Liver (tissue), 9 donors: Measurements from ENCODE around the gene AKR1C2. TPM values are rescaled to one million over a fixed set of nuclear protein-coding genes. Genes with fewer than 3 reads are reported as not detected.
"Not testable (repeated sequence)": the region's sequence is repeated elsewhere in the genome, so short reads cannot be mapped to it uniquely, and the experiment has no call there.

Experiments
- DNase-seq: peaks from one replicate; pipeline ENCODE4 v3.0.0-alpha.2; 2017; ENCODE audit warnings: low spot score
- H3K27ac ChIP-seq, 2 donors: one replicate each; pipeline ENCODE4 v1.7.0; 2013; ENCODE audit warnings: inconsistent platforms in 2 of 2, low read length in 2 of 2, control low read depth in 1 of 2, low read depth in 1 of 2, mild to moderate bottlenecking in 1 of 2
- H3K27me3 ChIP-seq, 4 donors: one replicate each; pipeline versions ENCODE4 v1.6.1 to v1.7.0; 2013; ENCODE audit warnings: low read length in 3 of 4, inconsistent platforms in 1 of 4, mild to moderate bottlenecking in 1 of 4, moderate library complexity in 1 of 4; ENCODE audit not compliant: control insufficient read depth in 4 of 4, insufficient read depth in 4 of 4
- H3K36me3 ChIP-seq, 4 donors: one replicate each; pipeline versions ENCODE4 v1.6.1 to v1.7.0; 2013; ENCODE audit warnings: low read length in 3 of 4, mild to moderate bottlenecking in 3 of 4, low read depth in 1 of 4, moderate library complexity in 1 of 4; ENCODE audit not compliant: control insufficient read depth in 4 of 4, insufficient read depth in 3 of 4
- H3K4me1 ChIP-seq, 4 donors: one replicate each; pipeline versions ENCODE4 v1.6.1 to v1.7.0; 2013; ENCODE audit warnings: low read length in 3 of 4, mild to moderate bottlenecking in 3 of 4, moderate library complexity in 1 of 4; ENCODE audit not compliant: control insufficient read depth in 4 of 4, insufficient read depth in 4 of 4
- H3K4me3 ChIP-seq, 3 donors: one replicate each; pipeline versions ENCODE4 v1.6.1 to v1.7.0; 2013; ENCODE audit warnings: low read length in 3 of 3, control low read depth in 1 of 3, low read depth in 1 of 3, mild to moderate bottlenecking in 1 of 3
- H3K9ac ChIP-seq, 2 donors: one replicate each; pipeline ENCODE4 v1.7.0; 2013; ENCODE audit warnings: low read length in 2 of 2, mild to moderate bottlenecking in 2 of 2, moderate library complexity in 2 of 2, control low read depth in 1 of 2, low read depth in 1 of 2
- H3K9me3 ChIP-seq, 4 donors: one replicate each; pipeline versions ENCODE4 v1.6.1 to v1.7.0; 2013; ENCODE audit warnings: low read length in 3 of 4; ENCODE audit not compliant: control insufficient read depth in 4 of 4
- CTCF ChIP-seq: fragments of 150-350 bp; IDR thresholded peaks from 2 replicates; pipeline ENCODE4 v1.5.1; 2017; ENCODE audit warnings: improper control_type of control experiment, low read depth, low read length; ENCODE audit not compliant: missing input control
- EGR1 ChIP-seq, 2 donors: IDR thresholded peaks; 2 replicates each; pipeline ENCODE4 v1.6.1; 2016 to 2018; ENCODE audit warnings: antibody characterized with exemption in 2 of 2, low read depth in 2 of 2
- FOXA1 ChIP-seq: IDR thresholded peaks from 2 replicates; pipeline ENCODE4 v1.6.1; 2016; ENCODE audit warnings: antibody characterized with exemption
- FOXA2 ChIP-seq: IDR thresholded peaks from 2 replicates; pipeline ENCODE4 v1.6.1; 2016; ENCODE audit warnings: antibody characterized with exemption
- GABPA ChIP-seq, 2 donors: IDR thresholded peaks in 1 of 2; conservative IDR thresholded peaks in 1 of 2; 2 replicates each; pipeline ENCODE4 v1.6.1; 2016; ENCODE audit warnings: antibody characterized with exemption in 2 of 2, mild to moderate bottlenecking in 1 of 2, moderate library complexity in 1 of 2
- HNF4A ChIP-seq, 2 donors: conservative IDR thresholded peaks; 2 replicates each; pipeline ENCODE4 v1.6.1; 2016; ENCODE audit warnings: antibody characterized with exemption in 2 of 2, mild to moderate bottlenecking in 2 of 2
- HNF4G ChIP-seq: IDR thresholded peaks from 2 replicates; pipeline ENCODE4 v1.6.1; 2016; ENCODE audit warnings: antibody characterized with exemption
- JUND ChIP-seq, 2 donors: IDR thresholded peaks; 2 replicates each; pipeline ENCODE4 v1.6.1; 2016; ENCODE audit warnings: antibody characterized with exemption in 2 of 2
- MAX ChIP-seq: IDR thresholded peaks from 2 replicates; pipeline ENCODE4 v1.6.1; 2016; ENCODE audit warnings: antibody characterized with exemption
- NR2F2 ChIP-seq: IDR thresholded peaks from 2 replicates; pipeline ENCODE4 v1.6.1; 2016; ENCODE audit warnings: antibody characterized with exemption
- RAD21 ChIP-seq, 2 donors: IDR thresholded peaks; 2 replicates each; pipeline ENCODE4 v1.6.1; 2016; ENCODE audit warnings: antibody characterized with exemption in 2 of 2, mild to moderate bottlenecking in 2 of 2
- RXRA ChIP-seq, 2 donors: IDR thresholded peaks; 2 replicates each; pipeline ENCODE4 v1.6.1; 2017 to 2018; ENCODE audit warnings: antibody characterized with exemption in 2 of 2, mild to moderate bottlenecking in 1 of 2
- SP1 ChIP-seq: IDR thresholded peaks from 2 replicates; pipeline ENCODE4 v1.6.1; 2018; ENCODE audit warnings: antibody characterized with exemption, mild to moderate bottlenecking
- YY1 ChIP-seq: IDR thresholded peaks from 2 replicates; pipeline ENCODE4 v1.6.1; 2016; ENCODE audit warnings: antibody characterized with exemption, mild to moderate bottlenecking
- WGBS: extraction: QIAGEN DNeasy Blood & Tissue Kit; methylation state at CpG from one replicate; pipeline ENCODE4 v1.1.7; 2013; 5-methylcytosine and 5-hydroxymethylcytosine counted together
- polyA plus RNA-seq, 2 donors: library from polyadenylated mRNA; stranded (reverse) in 1 of 2; unstranded in 1 of 2; fragments of 200-250 nt in 1 of 2; fragments of >200 nt in 1 of 2; fragmentation: Nextera tagmentation in 1 of 2; extraction: Ambion mirVana in 1 of 2; gene quantifications; one replicate each; pipeline versions ENCODE4 v1.2.1 to v1.2.3, GENCODE V29; 2013 to 2015
- total RNA-seq, 2 donors: library from RNA; depleted of rRNA; stranded (reverse); fragments of >200 nt; gene quantifications; one replicate each; pipeline ENCODE4 v1.2.3, GENCODE V29; 2014
- TF ChIP-seq, protein P1 (sequence below): IDR thresholded peaks from 2 replicates; pipeline ENCODE4 v1.6.1; 2016; ENCODE audit warnings: antibody characterized with exemption
- TF ChIP-seq, protein P2 (sequence below): IDR thresholded peaks from 2 replicates; pipeline ENCODE4 v1.6.1; 2016; ENCODE audit warnings: antibody characterized with exemption
- donor health status: healthy.
- donor health status: healthy.
- donor health status: healthy.
- donor health status: healthy.
- donor health status: healthy.

AKR1C2 gene
- total and polyA plus RNA-seq, 4 donors: 63.8 to 699 (median 162) TPM

- H3K27me3 ChIP-seq, H3K9me3 ChIP-seq, H3K27ac ChIP-seq, H3K36me3 ChIP-seq, H3K4me3 ChIP-seq, H3K4me1 ChIP-seq, DNase-seq, H3K9ac ChIP-seq: not testable (repeated sequence)
- 75% methylated on average over 6 of the region's 6 CpGs for WGBS
- peak in 1 of 2 donors; percentile 13 for TF ChIP-seq RXRA (IDR thresholded peaks at IDR 0.05)
- peak in 1 of 2 donors; percentile 12 for TF ChIP-seq RAD21 (IDR thresholded peaks at IDR 0.05)
- peak in 1 of 2 donors; percentile 21 for TF ChIP-seq HNF4A (conservative IDR thresholded peaks at IDR 0.05)
Measured at GRCh38 chr10:5019770-5020612, 16.3 kb upstream of the AKR1C2 start.

GRCh38 chr10:5018671-5019277 lies 15.1 kb upstream of the AKR1C2 start:
- not testable (repeated sequence) for H3K27me3 ChIP-seq, H3K4me1 ChIP-seq, DNase-seq, H3K9me3 ChIP-seq, H3K4me3 ChIP-seq, H3K36me3 ChIP-seq
- Histone ChIP-seq H3K27ac (peak overlapping the region; percentile 60 to 68), H3K9ac (peak overlapping the region in 1 of 2 donors; percentile 29)
- peak; percentile 43 to 75 for TF ChIP-seq RXRA (IDR thresholded peaks at IDR 0.05)
- peak; percentile 72 for TF ChIP-seq SP1
- peak; percentile 58 for TF ChIP-seq YY1
- TF ChIP-seq, protein P1, sequence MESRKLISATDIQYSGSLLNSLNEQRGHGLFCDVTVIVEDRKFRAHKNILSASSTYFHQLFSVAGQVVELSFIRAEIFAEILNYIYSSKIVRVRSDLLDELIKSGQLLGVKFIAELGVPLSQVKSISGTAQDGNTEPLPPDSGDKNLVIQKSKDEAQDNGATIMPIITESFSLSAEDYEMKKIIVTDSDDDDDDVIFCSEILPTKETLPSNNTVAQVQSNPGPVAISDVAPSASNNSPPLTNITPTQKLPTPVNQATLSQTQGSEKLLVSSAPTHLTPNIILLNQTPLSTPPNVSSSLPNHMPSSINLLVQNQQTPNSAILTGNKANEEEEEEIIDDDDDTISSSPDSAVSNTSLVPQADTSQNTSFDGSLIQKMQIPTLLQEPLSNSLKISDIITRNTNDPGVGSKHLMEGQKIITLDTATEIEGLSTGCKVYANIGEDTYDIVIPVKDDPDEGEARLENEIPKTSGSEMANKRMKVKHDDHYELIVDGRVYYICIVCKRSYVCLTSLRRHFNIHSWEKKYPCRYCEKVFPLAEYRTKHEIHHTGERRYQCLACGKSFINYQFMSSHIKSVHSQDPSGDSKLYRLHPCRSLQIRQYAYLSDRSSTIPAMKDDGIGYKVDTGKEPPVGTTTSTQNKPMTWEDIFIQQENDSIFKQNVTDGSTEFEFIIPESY: peak; percentile 17
- TF ChIP-seq RAD21 (IDR thresholded peaks at IDR 0.05): peak; percentile 75 to 82
- peak; percentile 31 for TF ChIP-seq MAX
- peak; percentile 35 for TF ChIP-seq CTCF
- peak in 1 of 2 donors; percentile 17 for TF ChIP-seq HNF4A (conservative IDR thresholded peaks at IDR 0.05)
- 51% methylated on average over 3 of the region's 3 CpGs for WGBS

GRCh38 chr10:5018134-5018533 lies 14.5 kb upstream of the AKR1C2 start:
- Histone ChIP-seq H3K9me3 (no peaks in the 10 kb centered on the region), H3K27ac (no peak overlapping the region), H3K4me3 (no peak overlapping the region), H3K4me1 (peaks cover 0 to 7% (median 2%) of the 10 kb centered on the region in 4 donors), H3K27me3 (no peaks in the 10 kb centered on the region), H3K36me3 (no peaks in the 10 kb centered on the region), H3K9ac (no peak overlapping the region)
- DNase-seq: no peak
- WGBS: 79% methylated on average over 3 of the region's 3 CpGs
- TF ChIP-seq, protein P1: no peak
- TF ChIP-seq NR2F2 (no peak), YY1 (no peak), SP1 (no peak), GABPA (IDR thresholded peaks at IDR 0.05 in 1 of 2, conservative IDR thresholded peaks at IDR 0.05 in 1 of 2) (no peak), HNF4G (no peak), FOXA1 (no peak), FOXA2 (no peak), JUND (IDR thresholded peaks at IDR 0.05) (no peak), MAX (no peak), HNF4A (conservative IDR thresholded peaks at IDR 0.05) (no peak), EGR1 (IDR thresholded peaks at IDR 0.05; ENCODE audit: low read depth in 2 of 2) (no peak), RAD21 (IDR thresholded peaks at IDR 0.05) (no peak), CTCF (no peak), RXRA (IDR thresholded peaks at IDR 0.05) (no peak)
- TF ChIP-seq, protein P2, sequence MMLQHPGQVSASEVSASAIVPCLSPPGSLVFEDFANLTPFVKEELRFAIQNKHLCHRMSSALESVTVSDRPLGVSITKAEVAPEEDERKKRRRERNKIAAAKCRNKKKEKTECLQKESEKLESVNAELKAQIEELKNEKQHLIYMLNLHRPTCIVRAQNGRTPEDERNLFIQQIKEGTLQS: no peak
